Measurements from ENCODE around the gene GRIN2D.

Gene GRIN2D

DNA sequence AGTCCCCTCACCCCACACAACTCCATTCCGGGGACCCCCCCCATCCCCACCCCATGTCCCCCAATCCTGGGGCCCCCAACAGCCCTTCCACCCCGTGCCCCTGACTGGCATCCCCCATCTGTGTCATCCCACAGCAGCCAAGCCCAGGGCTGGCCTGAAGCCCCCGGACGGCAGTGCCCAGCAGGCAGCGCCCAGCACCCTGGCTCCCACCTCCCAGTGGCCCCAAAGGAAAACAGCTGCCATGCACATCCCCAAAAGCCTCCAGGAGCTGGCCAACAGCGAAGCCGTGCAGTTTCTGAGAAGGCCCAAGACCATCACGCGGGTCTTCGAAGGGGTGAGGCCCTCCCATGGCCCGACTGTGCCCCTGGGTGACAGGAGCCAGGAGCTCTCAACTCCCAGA is 27.9 kb upstream of the GRIN2D start:
- Histone ChIP-seq H2AFZ (ENCODE audit: insufficient read depth, low read length, poor library complexity) (no peak overlapping the region), H2AK5ac (ENCODE audit: low read length) (no peak overlapping the region), H3K14ac (ENCODE audit: low read length) (no peak overlapping the region), H3K18ac (ENCODE audit: low read length) (no peak overlapping the region), H3K79me1 (ENCODE audit: low read length) (peaks cover 13% of the 10 kb centered on the region), H3K79me2 (ENCODE audit: control insufficient read depth, insufficient read depth, low read length, poor library complexity) (no peaks in the 10 kb centered on the region), H2BK120ac (ENCODE audit: insufficient read depth, low read length, poor library complexity) (no peak overlapping the region), H4K12ac (ENCODE audit: low read depth, low read length) (no peak overlapping the region), H3K36me3 (ENCODE audit: control insufficient read depth in 1 of 2, insufficient read depth in 2 of 2, low read length in 2 of 2) (no peaks in the 10 kb centered on the region), H3K27ac (ENCODE audit: low read depth, low read length) (no peak overlapping the region), H4K8ac (ENCODE audit: low read depth, low read length) (no peak overlapping the region), H3K4me3 (ENCODE audit: low read depth, low read length) (no peak overlapping the region), H3K9ac (ENCODE audit: low read length) (no peak overlapping the region), H4K91ac (ENCODE audit: low read depth, low read length) (no peak overlapping the region), H3K23ac (ENCODE audit: low read length) (no peak overlapping the region), H3K4me1 (ENCODE audit: control insufficient read depth in 1 of 2, insufficient read depth in 2 of 2, low read length in 2 of 2) (peaks cover 4 to 5% of the 10 kb centered on the region in 2 experiments), H2BK12ac (ENCODE audit: low read length) (no peak overlapping the region), H3K9me3 (ENCODE audit: insufficient read depth, low read depth, low read length) (peaks cover 3% of the 10 kb centered on the region), H3K4me2 (ENCODE audit: low read length) (no peak overlapping the region), H3K4ac (ENCODE audit: low read depth, low read length) (no peak overlapping the region), H3K27me3 (ENCODE audit: insufficient read depth, low read length) (no peaks in the 10 kb centered on the region), H2BK5ac (ENCODE audit: low read depth, low read length, poor library complexity) (no peak overlapping the region)
- WGBS (ENCODE audit: extremely low coverage, insufficient coverage, insufficient read length): no CpG with 5 or more reads among the region's 11 CpGs
- DNase-seq: no peak

DNA sequence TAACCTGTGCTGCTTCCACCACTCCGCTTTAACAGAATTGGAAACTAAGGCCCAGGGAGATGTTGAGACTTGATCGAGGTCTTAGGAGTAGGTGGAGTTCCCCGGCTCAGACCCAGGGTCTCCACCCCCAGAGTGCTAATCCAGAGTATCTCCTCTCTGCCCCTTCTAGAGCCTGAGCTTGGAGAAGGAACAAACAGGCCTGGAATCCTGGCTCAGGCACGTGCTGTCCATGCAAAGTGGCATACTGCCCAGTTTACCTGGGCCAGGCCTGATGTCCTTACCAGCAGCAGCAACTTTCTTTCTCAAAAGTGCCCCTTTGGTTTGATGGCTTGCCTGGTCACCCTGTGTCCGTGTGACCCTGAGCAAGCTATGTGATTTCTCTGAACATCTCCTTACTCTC is 25.6 kb upstream of the GRIN2D start:
- H4K12ac ChIP-seq (ENCODE audit: low read depth, low read length): no peak overlapping the region
- no peak overlapping the region for H2BK5ac ChIP-seq (ENCODE audit: low read depth, low read length, poor library complexity)
- no peak overlapping the region for H2AK5ac ChIP-seq (ENCODE audit: low read length)
- H4K8ac ChIP-seq (ENCODE audit: low read depth, low read length): no peak overlapping the region
- H4K91ac ChIP-seq (ENCODE audit: low read depth, low read length): no peak overlapping the region
- no peak overlapping the region for H3K4me2 ChIP-seq (ENCODE audit: low read length)
- DNase-seq: no peak
- H2AFZ ChIP-seq (ENCODE audit: insufficient read depth, low read length, poor library complexity): no peak overlapping the region
- no peak overlapping the region for H3K14ac ChIP-seq (ENCODE audit: low read length)
- H3K4me3 ChIP-seq (ENCODE audit: low read depth, low read length): no peak overlapping the region
- no CpG with 5 or more reads among the region's 5 CpGs for WGBS (ENCODE audit: extremely low coverage, insufficient coverage, insufficient read length)
- H2BK12ac ChIP-seq (ENCODE audit: low read length): no peak overlapping the region
- H2BK120ac ChIP-seq (ENCODE audit: insufficient read depth, low read length, poor library complexity): no peak overlapping the region
- H3K4me1 ChIP-seq (ENCODE audit: control insufficient read depth in 1 of 2, insufficient read depth in 2 of 2, low read length in 2 of 2): peaks cover 4 to 5% of the 10 kb centered on the region in 2 experiments
- no peak overlapping the region for H3K9ac ChIP-seq (ENCODE audit: low read length)
- H3K79me2 ChIP-seq (ENCODE audit: control insufficient read depth, insufficient read depth, low read length, poor library complexity): no peaks in the 10 kb centered on the region
- H3K79me1 ChIP-seq (ENCODE audit: low read length): peaks cover 13% of the 10 kb centered on the region
- no peaks in the 10 kb centered on the region for H3K36me3 ChIP-seq (ENCODE audit: control insufficient read depth in 1 of 2, insufficient read depth in 2 of 2, low read length in 2 of 2)
- no peak overlapping the region for H3K27ac ChIP-seq (ENCODE audit: low read depth, low read length)
- no peak overlapping the region for H3K18ac ChIP-seq (ENCODE audit: low read length)
- no peaks in the 10 kb centered on the region for H3K27me3 ChIP-seq (ENCODE audit: insufficient read depth, low read length)
- H3K9me3 ChIP-seq (ENCODE audit: insufficient read depth, low read depth, low read length): peaks cover 3% of the 10 kb centered on the region
- no peak overlapping the region for H3K4ac ChIP-seq (ENCODE audit: low read depth, low read length)
- H3K23ac ChIP-seq (ENCODE audit: low read length): no peak overlapping the region

DNA sequence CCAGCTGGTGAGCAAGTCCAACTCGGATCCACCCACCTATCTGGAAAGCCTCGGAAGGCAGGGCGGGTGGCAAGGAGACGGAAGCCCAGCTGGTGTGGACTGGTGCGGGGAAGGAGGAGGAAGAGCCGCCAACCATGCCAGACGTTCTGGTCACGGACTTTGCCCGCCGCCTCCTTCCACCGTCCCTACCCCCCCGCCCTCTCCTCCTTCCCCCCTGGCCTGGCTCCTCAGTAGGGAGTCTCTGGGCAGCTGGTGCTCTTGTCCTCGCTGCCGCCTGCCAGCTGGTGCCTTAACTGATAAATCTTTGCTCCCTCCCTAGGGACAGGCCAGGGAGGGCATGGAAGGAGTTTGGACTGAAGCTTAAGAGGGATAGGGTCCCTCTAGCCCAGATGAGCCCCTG is 24.5 kb upstream of the GRIN2D start:
- H2BK5ac ChIP-seq (ENCODE audit: low read depth, low read length, poor library complexity): no peak overlapping the region
- no peak overlapping the region for H4K12ac ChIP-seq (ENCODE audit: low read depth, low read length)
- no peak overlapping the region for H3K4me2 ChIP-seq (ENCODE audit: low read length)
- no peak overlapping the region for H2AFZ ChIP-seq (ENCODE audit: insufficient read depth, low read length, poor library complexity)
- H2BK12ac ChIP-seq (ENCODE audit: low read length): no peak overlapping the region
- H4K91ac ChIP-seq (ENCODE audit: low read depth, low read length): no peak overlapping the region
- no peak overlapping the region for H3K27ac ChIP-seq (ENCODE audit: low read depth, low read length)
- H3K4me1 ChIP-seq (ENCODE audit: control insufficient read depth in 1 of 2, insufficient read depth in 2 of 2, low read length in 2 of 2): peaks cover 4 to 5% of the 10 kb centered on the region in 2 experiments
- no peaks in the 10 kb centered on the region for H3K79me2 ChIP-seq (ENCODE audit: control insufficient read depth, insufficient read depth, low read length, poor library complexity)
- H3K23ac ChIP-seq (ENCODE audit: low read length): no peak overlapping the region
- H3K18ac ChIP-seq (ENCODE audit: low read length): no peak overlapping the region
- H2BK120ac ChIP-seq (ENCODE audit: insufficient read depth, low read length, poor library complexity): no peak overlapping the region
- no peak overlapping the region for H3K4me3 ChIP-seq (ENCODE audit: low read depth, low read length)
- H2AK5ac ChIP-seq (ENCODE audit: low read length): no peak overlapping the region
- WGBS (ENCODE audit: extremely low coverage, insufficient coverage, insufficient read length): no CpG with 5 or more reads among the region's 14 CpGs
- DNase-seq: no peak
- peaks cover 3% of the 10 kb centered on the region for H3K9me3 ChIP-seq (ENCODE audit: insufficient read depth, low read depth, low read length)
- no peak overlapping the region for H3K14ac ChIP-seq (ENCODE audit: low read length)
- no peaks in the 10 kb centered on the region for H3K36me3 ChIP-seq (ENCODE audit: control insufficient read depth in 1 of 2, insufficient read depth in 2 of 2, low read length in 2 of 2)
- H4K8ac ChIP-seq (ENCODE audit: low read depth, low read length): no peak overlapping the region
- H3K27me3 ChIP-seq (ENCODE audit: insufficient read depth, low read length): no peaks in the 10 kb centered on the region
- H3K79me1 ChIP-seq (ENCODE audit: low read length): peaks cover 7% of the 10 kb centered on the region
- H3K4ac ChIP-seq (ENCODE audit: low read depth, low read length): no peak overlapping the region
- no peak overlapping the region for H3K9ac ChIP-seq (ENCODE audit: low read length)

DNA sequence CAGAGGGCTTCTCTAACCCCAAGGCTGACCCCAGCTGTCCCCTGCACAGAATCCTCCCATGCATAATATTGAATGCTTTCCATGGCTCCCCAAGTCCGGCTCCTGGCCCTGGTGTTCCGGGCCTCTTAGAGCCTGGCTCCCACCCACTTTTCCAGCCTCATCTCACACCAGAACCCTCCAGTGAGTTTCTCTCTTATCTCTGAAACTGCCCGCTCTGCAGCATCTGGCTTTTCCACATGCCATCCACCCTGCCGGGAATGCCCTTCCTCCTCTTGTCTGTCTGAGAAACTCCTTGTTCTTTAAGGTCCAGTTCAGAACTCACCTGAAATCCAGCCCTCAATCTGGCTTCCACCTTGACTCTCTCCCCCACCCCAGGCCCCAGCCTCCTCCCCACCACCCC is 22.5 kb upstream of the GRIN2D start:
- Histone ChIP-seq H4K91ac (ENCODE audit: low read depth, low read length) (no peak overlapping the region), H4K12ac (ENCODE audit: low read depth, low read length) (no peak overlapping the region), H3K4me2 (ENCODE audit: low read length) (no peak overlapping the region), H3K79me1 (ENCODE audit: low read length) (no peaks in the 10 kb centered on the region), H3K4me3 (ENCODE audit: low read depth, low read length) (no peak overlapping the region), H3K9ac (ENCODE audit: low read length) (no peak overlapping the region), H3K36me3 (ENCODE audit: control insufficient read depth in 1 of 2, insufficient read depth in 2 of 2, low read length in 2 of 2) (no peaks in the 10 kb centered on the region), H3K79me2 (ENCODE audit: control insufficient read depth, insufficient read depth, low read length, poor library complexity) (no peaks in the 10 kb centered on the region), H2BK5ac (ENCODE audit: low read depth, low read length, poor library complexity) (no peak overlapping the region), H3K18ac (ENCODE audit: low read length) (no peak overlapping the region), H2BK12ac (ENCODE audit: low read length) (no peak overlapping the region), H3K14ac (ENCODE audit: low read length) (no peak overlapping the region), H4K8ac (ENCODE audit: low read depth, low read length) (no peak overlapping the region), H3K27ac (ENCODE audit: low read depth, low read length) (no peak overlapping the region), H3K9me3 (ENCODE audit: insufficient read depth, low read depth, low read length) (no peaks in the 10 kb centered on the region), H2AFZ (ENCODE audit: insufficient read depth, low read length, poor library complexity) (no peak overlapping the region), H3K27me3 (ENCODE audit: insufficient read depth, low read length) (no peaks in the 10 kb centered on the region), H3K4me1 (ENCODE audit: control insufficient read depth in 1 of 2, insufficient read depth in 2 of 2, low read length in 2 of 2) (no peaks in the 10 kb centered on the region), H2AK5ac (ENCODE audit: low read length) (no peak overlapping the region), H3K23ac (ENCODE audit: low read length) (no peak overlapping the region), H3K4ac (ENCODE audit: low read depth, low read length) (no peak overlapping the region), H2BK120ac (ENCODE audit: insufficient read depth, low read length, poor library complexity) (no peak overlapping the region)
- no CpG with 5 or more reads among the region's 4 CpGs for WGBS (ENCODE audit: extremely low coverage, insufficient coverage, insufficient read length)
- peak; percentile 33 to 68 for DNase-seq
